Body of pancreas (tissue), 4 donors: ENCODE results near the gene RANBP3L.

Source experiments
- CTCF ChIP-seq, 7 experiments: fragments of 450-650 bp in 4 of 7; fragments of 200-600 bp in 3 of 7; sonication (generic) in 3 of 7; IDR thresholded peaks; one replicate each; pipeline ENCODE4 v1.5.1; 2016 to 2019; ENCODE audit warnings: antibody characterized with exemption in 7 of 7
- POLR2A ChIP-seq, 3 donors: fragments of 450-650 bp; IDR thresholded peaks; one replicate each; pipeline ENCODE4 v1.6.1; 2016; ENCODE audit warnings: antibody characterized with exemption in 3 of 3, mild to moderate bottlenecking in 2 of 3

DNA sequence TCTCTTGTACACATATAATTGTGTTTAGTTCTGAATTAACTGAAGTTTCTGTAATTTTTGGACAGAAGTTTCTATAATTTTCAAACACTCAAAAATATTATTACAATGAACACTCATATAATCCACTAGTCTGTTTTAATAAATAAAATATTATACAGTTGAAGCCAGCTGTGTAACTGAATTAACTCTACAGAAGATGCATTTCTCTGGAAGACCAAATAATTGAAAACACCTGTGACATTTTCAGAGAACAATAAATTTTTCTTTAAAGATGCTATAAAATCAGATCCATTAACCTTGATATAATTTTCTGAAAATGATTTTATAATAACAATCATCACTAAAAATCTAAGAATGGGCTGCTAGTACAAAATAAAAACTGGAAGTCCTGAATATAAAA, 74.7 kb downstream of the RANBP3L start:
- TF ChIP-seq CTCF (IDR thresholded peaks at IDR 0.05) (no peak), POLR2A (IDR thresholded peaks at IDR 0.05) (no peak)
